SK-N-SH treated with all-trans-retinoic acid at 6 μM for 48 hours (cell line): ENCODE results near the gene KRT38.

Experiments used
- ATAC-seq: fragments of 200-7000 bp; cut with Tn5 transposase; 3 replicates; pipeline ENCODE4 v1.9.1; 2020; ENCODE audit warnings: mild to moderate bottlenecking, moderate library complexity
- ARNTL ChIP-seq: fragments of 450-650 bp; formaldehyde crosslinking; IDR thresholded peaks from 2 replicates; pipeline ENCODE4 v1.5.0; 2020; ENCODE audit warnings: low read depth, mild to moderate bottlenecking, moderate library complexity, borderline replicate concordance
- BACH2 ChIP-seq: fragments of 250-450 bp; sonication (Bioruptor Pico); IDR thresholded peaks from 2 replicates; pipeline ENCODE4 v1.9.0; 2021; ENCODE audit warnings: mild to moderate bottlenecking, borderline replicate concordance
- CREB5 ChIP-seq: fragments of 250-450 bp; sonication (Bioruptor Pico); IDR thresholded peaks from 2 replicates; pipeline ENCODE4 v1.5.1; 2020; ENCODE audit warnings: low read depth, mild to moderate bottlenecking, moderate library complexity
- CSRNP3 ChIP-seq: fragments of 250-450 bp; sonication (Bioruptor Pico); IDR thresholded peaks from 2 replicates; pipeline ENCODE4 v1.5.1; 2021; ENCODE audit warnings: mild to moderate bottlenecking, moderate library complexity
- ESRRG ChIP-seq: fragments of 250-450 bp; sonication (Bioruptor Pico); IDR thresholded peaks from 2 replicates; pipeline ENCODE4 v1.6.1; 2021; ENCODE audit warnings: mild to moderate bottlenecking
- GLIS3 ChIP-seq: fragments of 250-450 bp; sonication (Bioruptor Pico); IDR thresholded peaks from 2 replicates; pipeline ENCODE4 v1.5.0; 2020; ENCODE audit warnings: mild to moderate bottlenecking, moderate library complexity
- ISL1 ChIP-seq: fragments of 250-450 bp; sonication (Bioruptor Pico); IDR thresholded peaks from 2 replicates; pipeline ENCODE4 v2.1.2; 2022; ENCODE audit warnings: mild to moderate bottlenecking, moderate library complexity
- OSR1 ChIP-seq: fragments of 250-450 bp; sonication (Bioruptor Pico); IDR thresholded peaks from 2 replicates; pipeline ENCODE4 v1.8.0; 2022; ENCODE audit warnings: moderate library complexity, mild to moderate bottlenecking, inconsistent platforms
- PPARA ChIP-seq: fragments of 250-450 bp; sonication (Bioruptor Pico); IDR thresholded peaks from 2 replicates; pipeline ENCODE4 v1.5.0; 2020; ENCODE audit warnings: mild to moderate bottlenecking, borderline replicate concordance
- RARB ChIP-seq: fragments of 250-450 bp; sonication (Bioruptor Pico); IDR thresholded peaks from 2 replicates; pipeline ENCODE4 v1.8.0; 2021; ENCODE audit warnings: mild to moderate bottlenecking, moderate library complexity
- SNAI2 ChIP-seq: fragments of 250-450 bp; sonication (Bioruptor Pico); IDR thresholded peaks from 2 replicates; pipeline ENCODE4 v1.5.0; 2020; ENCODE audit warnings: mild to moderate bottlenecking, moderate library complexity
- TCF4 ChIP-seq: fragments of 250-450 bp; sonication (Bioruptor Pico); IDR thresholded peaks from 2 replicates; pipeline ENCODE4 v1.8.0; 2021; ENCODE audit warnings: mild to moderate bottlenecking, moderate library complexity, borderline replicate concordance
- TOX ChIP-seq: fragments of 250-450 bp; sonication (Bioruptor Pico); IDR thresholded peaks from 2 replicates; pipeline ENCODE4 v1.8.0; 2021; ENCODE audit warnings: mild to moderate bottlenecking, moderate library complexity, borderline replicate concordance
- TSHZ2 ChIP-seq: fragments of 250-450 bp; sonication (Bioruptor Pico); IDR thresholded peaks from 2 replicates; pipeline ENCODE4 v1.5.0; 2020; ENCODE audit warnings: mild to moderate bottlenecking, moderate library complexity
- ZC3H10 ChIP-seq: fragments of 250-450 bp; sonication (Bioruptor Pico); IDR thresholded peaks from 2 replicates; pipeline ENCODE4 v1.5.1; 2021; ENCODE audit warnings: mild to moderate bottlenecking, moderate library complexity
- ZFP3 ChIP-seq: fragments of 250-450 bp; sonication (Bioruptor Pico); IDR thresholded peaks from 2 replicates; pipeline ENCODE4 v1.5.0; 2020; ENCODE audit warnings: mild to moderate bottlenecking, moderate library complexity
- ZFP30 ChIP-seq: fragments of 450-650 bp; formaldehyde crosslinking; IDR thresholded peaks from 2 replicates; pipeline ENCODE4 v1.5.0; 2022; ENCODE audit warnings: mild to moderate bottlenecking, moderate library complexity
- ZNF565 ChIP-seq: fragments of 450-650 bp; formaldehyde crosslinking; conservative IDR thresholded peaks from 2 replicates; pipeline ENCODE4 v1.5.0; 2020; ENCODE audit warnings: low read depth, mild to moderate bottlenecking, moderate library complexity
- ZNF70 ChIP-seq: fragments of 450-650 bp; formaldehyde crosslinking; IDR thresholded peaks from 2 replicates; pipeline ENCODE4 v1.5.0; 2020; ENCODE audit warnings: mild to moderate bottlenecking, moderate library complexity
- ZNF8 ChIP-seq: fragments of 450-650 bp; formaldehyde crosslinking; IDR thresholded peaks from 2 replicates; pipeline ENCODE4 v1.5.0; 2020; ENCODE audit warnings: mild to moderate bottlenecking, moderate library complexity

The KRT38 gene

GRCh38 chr17:41466988-41467387, 26.2 kb upstream of the KRT38 start, which contains the start of gene KRT32:
Gene KRT32, minus strand, starts transcription at chr17:41467386. Its CDS starts 61 bp downstream, at chr17:41467325.
- no peak for TF ChIP-seq OSR1
- TF ChIP-seq ESRRG (CRISPR knock-in tag): no peak
- TF ChIP-seq TOX: no peak
- TF ChIP-seq GLIS3 (CRISPR knock-in tag): no peak
- TF ChIP-seq TCF4: no peak
- TF ChIP-seq BACH2: no peak
- TF ChIP-seq ZFP30: no peak
- TF ChIP-seq ZFP3 (CRISPR knock-in tag): no peak
- no peak for TF ChIP-seq CREB5 (CRISPR knock-in tag)
- TF ChIP-seq TSHZ2 (CRISPR knock-in tag): no peak
- TF ChIP-seq PPARA (CRISPR knock-in tag): no peak
- TF ChIP-seq ZNF565 (CRISPR knock-in tag): no peak
- TF ChIP-seq SNAI2 (CRISPR knock-in tag): no peak

GRCh38 chr17:41464682-41465081, 23.9 kb upstream of the KRT38 start:
- TF ChIP-seq ZNF70 (CRISPR knock-in tag) (no peak), RARB (CRISPR knock-in tag) (no peak), ZFP30 (no peak), ZNF8 (CRISPR knock-in tag) (no peak), BACH2 (no peak), GLIS3 (CRISPR knock-in tag) (no peak), TSHZ2 (CRISPR knock-in tag) (no peak), SNAI2 (CRISPR knock-in tag) (no peak), TCF4 (no peak), CSRNP3 (no peak), ISL1 (CRISPR knock-in tag) (no peak), ESRRG (CRISPR knock-in tag) (no peak), ZC3H10 (no peak), TOX (no peak), PPARA (CRISPR knock-in tag) (no peak), ARNTL (no peak), CREB5 (CRISPR knock-in tag) (no peak)
- peak; percentile 61; the same call in 2 of the 3 replicates for ATAC-seq

More at GRCh38 chr17:41466988-41467387, 26.2 kb upstream of the KRT38 start, which contains the start of gene KRT32:
- ATAC-seq: no peak

GRCh38 chr17:41464173-41464572, 23.4 kb upstream of the KRT38 start:
- no peak for TF ChIP-seq ESRRG (CRISPR knock-in tag)
- TF ChIP-seq, all 23 proteins: peak for 0
- ATAC-seq: no peak

- ATAC-seq: no peak
- TF ChIP-seq ZFP30: no peak
Measured at GRCh38 chr17:41463746-41464145, 23.0 kb upstream of the KRT38 start.
